ENCODE data around the gene EPS8L1. TPM values are rescaled to one million over a fixed set of nuclear protein-coding genes. Genes with fewer than 3 reads are reported as not detected.
"Not testable (repeated sequence)": the region's sequence is repeated elsewhere in the genome, so short reads cannot be mapped to it uniquely, and the experiment has no call there.

Gene EPS8L1
- total RNA-seq (ENCODE audit: low replicate concordance): 54.0 and 116 TPM in 2 replicates
- long read RNA-seq, partial matches to known transcripts: 1 of 1 reads
- long read RNA-seq, other reads (novel, unspliced or antisense): 0 of 1 reads

DNA sequence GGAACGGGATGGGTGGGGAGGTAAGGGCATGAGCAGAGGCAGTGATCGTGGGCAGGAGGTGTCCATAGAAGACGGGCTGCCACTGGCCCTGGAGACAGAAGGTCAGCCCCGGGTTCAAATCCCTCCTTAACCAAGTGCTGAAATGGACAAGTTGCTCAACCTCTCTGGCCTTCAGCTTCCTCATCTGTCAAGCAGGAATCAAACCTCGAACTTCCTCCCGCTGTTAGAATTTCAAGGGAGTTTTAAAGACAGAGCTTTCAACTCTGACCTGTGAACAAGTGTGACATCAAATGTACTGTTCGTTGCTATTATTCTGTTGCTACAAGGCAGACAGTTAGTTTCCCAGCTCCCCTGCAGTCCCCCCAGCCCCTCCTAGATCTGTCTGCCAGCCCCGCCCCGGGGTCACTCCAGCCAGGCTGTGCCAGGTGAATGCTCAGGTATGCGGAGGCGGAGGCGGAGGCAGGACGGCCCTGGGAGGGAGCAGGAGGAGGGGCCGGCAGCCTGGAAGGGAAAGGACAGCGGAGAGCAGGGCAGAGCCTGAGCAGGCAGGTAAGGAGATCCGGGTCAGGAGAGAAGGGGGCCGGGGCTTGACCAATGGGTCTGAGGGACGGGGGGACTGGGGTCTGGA, at the start of gene EPS8L1:
Gene EPS8L1, plus strand, starts transcription at position 499 of the 628 bp plus-strand sequence. CDS start 576 bp downstream, outside the sequence.
- Mint-ChIP-seq H3K9me3 (no peaks in the 10 kb centered on the region), H3K4me3 (peak within 1 kb of the TSS; percentile 79), H3K4me1 (ENCODE audit: unreplicated experiment) (peaks cover 7% of the 10 kb centered on the region), H3K27me3 (peaks cover 62% of the 10 kb centered on the region), H3K27ac (peak within 1 kb of the TSS; percentile 83), H3K36me3 (no peaks in the 10 kb centered on the region)
- no peak for TF ChIP-seq CTCF (conservative IDR thresholded peaks at IDR 0.05)
- no peak for DNase-seq (ENCODE audit: extremely low spot score, unreplicated experiment)

DNA sequence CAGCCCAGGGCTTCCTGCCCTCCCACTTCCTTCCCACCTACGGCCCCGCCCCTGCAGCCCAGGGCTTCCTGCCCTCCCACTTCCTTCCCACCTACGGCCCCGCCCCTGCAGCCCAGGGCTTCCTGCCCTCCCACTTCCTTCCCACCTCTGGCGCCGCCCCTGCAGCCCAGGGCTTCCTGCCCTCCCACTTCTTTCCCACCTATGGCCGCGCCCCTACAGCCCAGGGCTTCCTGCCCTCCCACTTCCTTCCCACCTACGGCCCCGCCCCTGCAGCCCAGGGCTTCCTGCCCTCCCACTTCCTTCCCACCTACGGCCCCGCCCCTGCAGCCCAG, 48.6 kb upstream of the EPS8L1 start:
- DNase-seq (ENCODE audit: extremely low spot score, unreplicated experiment); H3K27me3 Mint-ChIP-seq; H3K4me3 Mint-ChIP-seq; H3K36me3 Mint-ChIP-seq; H3K9me3 Mint-ChIP-seq; H3K27ac Mint-ChIP-seq; H3K4me1 Mint-ChIP-seq (ENCODE audit: unreplicated experiment): not testable (repeated sequence)

DNA sequence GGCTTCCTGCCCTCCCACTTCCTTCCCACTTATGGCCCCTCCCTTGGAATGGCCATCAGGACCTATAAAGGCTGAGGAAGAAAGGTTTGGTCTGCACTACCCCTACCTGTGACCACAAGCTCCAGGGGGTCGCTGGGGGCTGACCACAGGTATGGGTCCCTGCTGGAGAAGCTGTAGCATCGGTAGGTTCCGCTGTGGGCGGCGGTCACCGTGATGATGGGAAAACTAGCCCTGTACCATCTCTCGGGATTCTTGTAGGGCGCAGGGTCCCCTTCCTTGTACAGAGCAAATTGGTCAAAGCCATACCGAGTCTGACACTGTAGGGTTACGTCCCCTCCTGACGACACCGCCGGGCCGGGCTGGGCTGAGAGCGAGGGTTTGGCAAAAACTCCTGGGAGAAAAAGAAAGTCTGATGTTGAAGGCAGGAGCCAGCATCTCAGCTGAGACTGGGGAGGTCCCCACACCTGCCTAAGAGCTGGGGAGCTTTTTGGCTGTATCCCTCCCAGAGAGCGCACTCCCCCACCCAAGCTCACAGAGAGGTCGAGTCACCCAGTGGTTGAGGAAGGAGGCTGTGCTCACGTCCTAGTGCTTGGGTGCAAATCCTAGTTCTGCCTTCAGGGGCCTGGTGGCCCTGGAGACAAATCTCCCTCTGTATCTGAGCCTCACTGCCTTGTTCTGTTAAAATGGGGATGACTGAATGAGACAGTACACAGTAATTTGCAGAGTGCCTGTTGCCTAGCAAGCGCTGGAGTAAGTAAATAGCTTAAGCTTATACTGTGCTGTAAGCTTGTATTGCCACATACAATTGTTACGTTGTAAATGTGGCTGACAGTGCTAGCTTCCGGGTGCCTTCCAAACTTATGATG, 48.0 kb upstream of the EPS8L1 start:
- Mint-ChIP-seq H3K9me3 (no peaks in the 10 kb centered on the region), H3K27me3 (no peaks in the 10 kb centered on the region), H3K4me1 (ENCODE audit: unreplicated experiment) (no peaks in the 10 kb centered on the region), H3K27ac (no peak overlapping the region), H3K4me3 (no peak overlapping the region), H3K36me3 (peaks cover 8% of the 10 kb centered on the region)
- no peak for TF ChIP-seq CTCF (conservative IDR thresholded peaks at IDR 0.05)
- no peak for DNase-seq (ENCODE audit: extremely low spot score, unreplicated experiment)

- Mint-ChIP-seq H3K27ac (no peak overlapping the region), H3K9me3 (no peaks in the 10 kb centered on the region), H3K4me3 (no peak overlapping the region), H3K4me1 (ENCODE audit: unreplicated experiment) (no peaks in the 10 kb centered on the region), H3K27me3 (no peaks in the 10 kb centered on the region), H3K36me3 (peaks cover 4% of the 10 kb centered on the region)
- no peak for DNase-seq (ENCODE audit: extremely low spot score, unreplicated experiment)
- no peak for TF ChIP-seq CTCF (conservative IDR thresholded peaks at IDR 0.05)
Observed at GRCh38 chr19:55028757-55029156, 46.9 kb upstream of the EPS8L1 start.

DNA sequence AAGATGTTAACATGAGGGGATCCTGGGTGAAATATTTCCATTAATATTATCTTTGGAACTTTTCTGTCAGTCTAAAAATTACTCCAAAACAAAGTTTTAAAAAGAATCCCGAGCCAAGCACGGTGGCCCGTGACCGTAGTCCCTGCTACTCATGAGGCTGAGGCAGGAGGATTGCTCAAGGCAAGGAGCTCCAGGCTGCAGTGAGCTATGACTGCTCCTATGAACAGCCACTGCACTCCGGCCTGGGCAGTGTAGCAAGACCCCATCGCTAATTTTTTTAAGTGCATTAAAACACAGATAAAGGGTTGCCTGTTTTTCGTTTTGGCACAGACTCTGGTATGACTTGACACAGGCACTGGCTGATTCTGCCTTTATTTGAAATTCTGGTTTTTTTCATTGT, 44.5 kb upstream of the EPS8L1 start:
- TF ChIP-seq CTCF (conservative IDR thresholded peaks at IDR 0.05): no peak
- Mint-ChIP-seq H3K36me3 (no peaks in the 10 kb centered on the region), H3K9me3 (no peaks in the 10 kb centered on the region)

DNA sequence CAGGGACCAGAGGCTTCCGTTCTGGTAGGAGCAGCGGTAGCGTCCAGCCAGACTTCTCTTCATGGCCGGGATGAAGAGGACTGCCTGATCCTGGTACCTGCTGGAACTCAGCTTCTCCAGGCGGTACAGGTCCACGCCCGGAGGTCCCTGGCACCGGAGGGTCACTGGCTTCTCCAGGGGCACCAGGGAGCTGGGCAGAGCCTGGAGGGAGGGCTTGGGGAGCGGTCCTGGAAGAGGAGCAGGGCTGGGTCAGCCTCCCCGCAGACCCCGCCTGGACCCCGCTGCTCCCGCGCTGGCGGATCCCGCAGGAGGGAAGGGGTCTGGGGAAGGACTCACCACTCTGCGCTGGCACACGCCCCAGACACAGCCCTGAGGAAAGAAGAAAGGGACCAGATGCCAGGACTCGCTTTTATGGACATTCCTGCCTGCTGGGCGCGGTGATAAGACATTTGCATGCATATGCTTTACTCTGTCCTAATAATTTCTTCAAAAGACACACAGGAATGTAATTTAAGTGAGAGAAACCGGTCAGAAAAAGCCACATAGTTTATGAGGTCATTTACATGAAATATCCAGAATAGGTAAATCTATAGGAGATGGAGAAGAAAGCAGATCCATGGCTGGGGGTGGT, 43.4 kb upstream of the EPS8L1 start:
- Mint-ChIP-seq H3K4me3 (no peak overlapping the region), H3K4me1 (ENCODE audit: unreplicated experiment) (no peaks in the 10 kb centered on the region), H3K27ac (no peak overlapping the region), H3K27me3 (no peaks in the 10 kb centered on the region), H3K9me3 (no peaks in the 10 kb centered on the region), H3K36me3 (no peaks in the 10 kb centered on the region)
- TF ChIP-seq CTCF (conservative IDR thresholded peaks at IDR 0.05): no peak
- DNase-seq (ENCODE audit: extremely low spot score, unreplicated experiment): no peak

More for the DNA sequence above, 44.5 kb upstream of the EPS8L1 start:
- DNase-seq (ENCODE audit: extremely low spot score, unreplicated experiment): no peak
- Mint-ChIP-seq H3K27me3 (no peaks in the 10 kb centered on the region), H3K4me1 (ENCODE audit: unreplicated experiment) (no peaks in the 10 kb centered on the region), H3K27ac (no peak overlapping the region), H3K4me3 (no peak overlapping the region)

DNA sequence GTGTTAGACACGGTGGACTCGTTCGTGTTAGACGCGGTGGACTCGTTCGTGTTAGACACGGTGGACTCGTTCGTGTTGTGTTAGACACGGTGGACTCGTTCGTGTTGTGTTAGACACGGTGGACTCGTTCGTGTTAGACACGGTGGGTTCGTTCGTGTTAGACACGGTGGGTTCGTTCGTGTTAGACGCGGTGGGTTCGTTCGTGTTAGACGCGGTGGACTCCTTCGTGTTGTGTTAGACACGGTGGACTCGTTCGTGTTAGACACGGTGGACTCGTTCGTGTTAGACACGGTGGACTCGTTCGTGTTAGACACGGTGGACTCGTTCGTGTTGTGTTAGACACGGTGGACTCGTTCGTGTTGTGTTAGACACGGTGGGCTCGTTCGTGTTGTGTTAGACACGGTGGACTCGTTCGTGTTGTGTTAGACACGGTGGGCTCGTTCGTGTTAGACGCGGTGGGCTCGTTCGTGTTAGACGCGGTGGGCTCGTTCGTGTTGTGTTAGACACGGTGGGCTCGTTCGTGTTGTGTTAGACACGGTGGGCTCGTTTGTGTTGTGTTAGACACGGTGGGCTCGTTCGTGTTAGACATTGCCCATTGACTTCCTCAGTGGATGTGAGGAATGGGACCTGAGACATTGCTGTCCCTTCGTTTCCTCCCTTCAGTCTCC, 42.6 kb upstream of the EPS8L1 start:
- DNase-seq (ENCODE audit: extremely low spot score, unreplicated experiment); H3K4me1 Mint-ChIP-seq (ENCODE audit: unreplicated experiment); H3K27ac Mint-ChIP-seq; H3K9me3 Mint-ChIP-seq; H3K36me3 Mint-ChIP-seq; H3K4me3 Mint-ChIP-seq; H3K27me3 Mint-ChIP-seq: not testable (repeated sequence)
